ENCODE data around the gene KCNA2.
A peak's percentile ranks its signal among the peaks of the same experiment; 100 is the strongest.

The KCNA2 gene

DNA sequence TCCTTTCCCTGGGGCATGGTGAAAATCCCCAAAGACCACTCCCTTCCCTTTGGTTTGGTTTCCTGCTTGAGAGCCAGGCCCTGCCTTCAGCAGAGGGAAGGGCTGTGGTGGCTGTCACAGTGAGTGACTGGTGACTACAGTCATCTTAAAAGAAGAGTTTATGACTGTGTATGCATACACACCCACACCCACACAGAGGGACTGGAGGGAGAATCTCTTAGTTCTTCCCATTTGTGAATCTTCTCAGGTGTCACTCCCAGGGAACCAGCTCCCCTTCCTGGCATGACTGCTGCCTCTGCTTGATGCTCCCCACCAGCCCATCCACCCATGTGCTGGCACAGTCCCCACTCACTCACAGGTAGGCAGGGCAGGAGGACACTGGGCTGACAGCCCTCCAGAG lies 3.9 kb upstream of the KCNA2 start:
- no peak overlapping the region for H3K4me3 ChIP-seq (ENCODE audit: low read length)
- TF ChIP-seq, protein P1, sequence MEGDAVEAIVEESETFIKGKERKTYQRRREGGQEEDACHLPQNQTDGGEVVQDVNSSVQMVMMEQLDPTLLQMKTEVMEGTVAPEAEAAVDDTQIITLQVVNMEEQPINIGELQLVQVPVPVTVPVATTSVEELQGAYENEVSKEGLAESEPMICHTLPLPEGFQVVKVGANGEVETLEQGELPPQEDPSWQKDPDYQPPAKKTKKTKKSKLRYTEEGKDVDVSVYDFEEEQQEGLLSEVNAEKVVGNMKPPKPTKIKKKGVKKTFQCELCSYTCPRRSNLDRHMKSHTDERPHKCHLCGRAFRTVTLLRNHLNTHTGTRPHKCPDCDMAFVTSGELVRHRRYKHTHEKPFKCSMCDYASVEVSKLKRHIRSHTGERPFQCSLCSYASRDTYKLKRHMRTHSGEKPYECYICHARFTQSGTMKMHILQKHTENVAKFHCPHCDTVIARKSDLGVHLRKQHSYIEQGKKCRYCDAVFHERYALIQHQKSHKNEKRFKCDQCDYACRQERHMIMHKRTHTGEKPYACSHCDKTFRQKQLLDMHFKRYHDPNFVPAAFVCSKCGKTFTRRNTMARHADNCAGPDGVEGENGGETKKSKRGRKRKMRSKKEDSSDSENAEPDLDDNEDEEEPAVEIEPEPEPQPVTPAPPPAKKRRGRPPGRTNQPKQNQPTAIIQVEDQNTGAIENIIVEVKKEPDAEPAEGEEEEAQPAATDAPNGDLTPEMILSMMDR (conservative IDR thresholded peaks at IDR 0.05; ENCODE audit: low read depth, low read length) = no peak
- no peak for DNase-seq (ENCODE audit: low read depth)

DNA sequence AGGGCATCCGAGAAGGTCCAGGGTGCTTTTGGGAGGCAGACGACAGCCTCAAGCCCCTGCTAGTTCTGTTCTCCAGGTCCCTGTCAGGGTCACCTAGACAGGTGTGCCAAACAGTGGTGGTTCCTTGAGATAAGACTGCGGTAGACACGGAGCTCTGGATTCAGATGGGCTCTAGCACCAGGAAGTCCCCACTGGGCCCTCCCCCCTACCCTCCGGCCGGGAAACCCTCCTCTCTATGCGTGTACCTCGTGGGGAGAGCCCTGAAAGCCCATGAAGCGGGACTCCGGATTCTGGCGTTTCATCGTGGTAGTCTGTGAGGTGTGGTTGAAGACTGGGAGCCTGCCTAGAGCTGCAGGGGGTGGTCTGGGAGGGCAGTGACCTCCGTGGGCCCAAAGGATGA lies 2.1 kb upstream of the KCNA2 start:
- H3K4me3 ChIP-seq (ENCODE audit: low read length) = no peak overlapping the region
- TF ChIP-seq, protein P1 (conservative IDR thresholded peaks at IDR 0.05; ENCODE audit: low read depth, low read length) = no peak
- DNase-seq (ENCODE audit: low read depth) = no peak

DNA sequence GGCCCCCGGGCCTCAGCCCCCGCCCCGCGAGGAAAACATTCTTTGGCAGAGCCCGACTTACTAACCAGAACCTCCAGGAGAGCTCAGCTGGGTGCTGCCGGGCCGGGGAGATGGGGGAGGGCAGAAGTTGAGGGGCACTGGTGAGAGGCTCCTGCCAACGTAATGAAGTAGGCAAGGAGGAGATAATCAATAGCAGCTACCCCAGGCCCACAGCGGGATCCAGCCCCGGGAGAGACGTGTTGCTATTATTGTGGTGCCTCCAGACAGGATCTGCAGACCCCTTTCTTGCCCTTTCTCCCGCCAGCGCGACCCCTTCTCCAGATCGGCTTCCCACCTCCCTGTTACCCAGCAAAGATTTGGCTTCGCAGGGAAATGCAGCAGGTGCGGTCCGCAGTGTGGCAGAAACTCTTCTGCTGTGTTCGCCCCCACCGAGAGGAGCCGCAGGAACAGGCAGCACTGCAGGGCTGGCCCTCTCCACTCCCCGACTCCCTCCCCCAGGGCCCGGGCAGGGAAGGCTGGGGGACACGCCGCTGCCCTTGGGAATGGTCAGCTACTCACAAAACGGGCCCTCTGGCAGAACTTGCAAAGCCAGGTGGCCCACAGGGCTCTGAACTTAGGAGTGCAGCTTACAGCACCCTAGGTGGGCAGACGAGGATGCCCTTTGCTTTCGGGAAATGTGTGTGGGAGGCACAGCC lies 1.5 kb upstream of the KCNA2 start:
- no peak for DNase-seq (ENCODE audit: low read depth)
- TF ChIP-seq, protein P1 (conservative IDR thresholded peaks at IDR 0.05; ENCODE audit: low read depth, low read length) = no peak
- H3K4me3 ChIP-seq (ENCODE audit: low read length) = no peak overlapping the region

- DNase-seq (ENCODE audit: low read depth) = no peak
- peak overlapping the region; percentile 40 for H3K4me3 ChIP-seq (ENCODE audit: low read length)
- TF ChIP-seq, protein P1 (conservative IDR thresholded peaks at IDR 0.05; ENCODE audit: low read depth, low read length) = no peak
These were observed 738 bp upstream of the KCNA2 start for GRCh38 chr1:110606657-110607535.

DNA sequence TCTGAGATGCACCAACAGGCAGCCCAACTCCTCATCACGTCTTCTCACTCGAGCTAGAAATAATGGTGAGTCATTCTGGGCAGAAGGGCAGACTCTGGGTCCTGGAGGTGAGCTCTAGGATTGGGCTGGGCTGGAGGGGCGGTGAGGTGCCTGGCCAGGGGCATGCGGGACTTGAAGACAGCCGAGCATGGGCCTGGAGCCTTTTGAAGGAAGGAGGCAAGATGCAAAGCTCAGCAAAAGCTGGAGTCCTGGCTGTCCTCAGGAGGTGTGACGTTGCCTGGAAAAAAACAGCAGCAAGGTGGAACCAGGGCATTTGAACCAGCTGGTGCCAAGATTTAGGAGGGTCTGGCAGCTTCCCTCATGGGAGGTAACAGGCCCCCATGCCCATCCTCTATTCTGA lies 712 bp downstream of the KCNA2 start:
- no peak overlapping the region for H3K4me3 ChIP-seq (ENCODE audit: low read length)
- TF ChIP-seq, protein P1 (conservative IDR thresholded peaks at IDR 0.05; ENCODE audit: low read depth, low read length) = no peak
- no peak for DNase-seq (ENCODE audit: low read depth)

DNA sequence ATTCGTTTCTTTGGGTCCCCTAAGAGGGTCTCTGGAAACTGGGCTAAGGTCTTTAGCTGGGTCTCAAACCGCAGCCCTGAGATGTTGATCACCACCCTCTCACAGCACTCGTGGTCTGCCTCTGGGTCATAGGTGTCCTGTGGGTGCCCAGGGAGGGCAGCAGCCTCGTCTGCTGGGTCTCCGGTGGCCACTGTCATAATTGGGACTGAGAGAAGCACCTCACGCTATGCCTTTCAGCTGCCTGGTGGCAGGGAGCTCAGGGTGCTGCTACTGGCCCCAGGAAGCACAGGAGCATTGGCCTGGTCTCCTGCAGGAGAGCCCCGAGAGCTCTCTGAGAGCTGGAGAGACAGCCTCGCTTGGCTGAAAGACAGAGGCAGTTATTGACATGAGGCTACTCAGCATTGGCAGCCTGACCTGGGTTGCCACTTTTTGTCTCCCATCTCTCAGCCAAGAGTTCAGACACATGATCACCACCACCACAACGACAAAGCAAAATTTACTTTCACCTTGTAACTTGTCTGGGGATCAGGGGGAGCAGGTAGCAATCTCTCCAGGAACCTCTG lies 1.5 kb downstream of the KCNA2 start:
- no peak overlapping the region for H3K4me3 ChIP-seq (ENCODE audit: low read length)
- TF ChIP-seq, protein P1 (conservative IDR thresholded peaks at IDR 0.05; ENCODE audit: low read depth, low read length) = no peak
- no peak for DNase-seq (ENCODE audit: low read depth)

All from retinal pigment epithelial cell (primary cell).